NAMALWA (cell line): ENCODE data around the gene TBC1D24.

Experiments
- DNase-seq: peaks from one replicate; pipeline ENCODE4 v3.0.0-alpha.2; 2015; ENCODE audit warnings: low spot score

Gene TBC1D24

GRCh38 chr16:2482708-2483534, 8.0 kb downstream of the TBC1D24 start:
- DNase-seq: no peak

- DNase-seq: no peak
These were observed 9.3 kb downstream of the TBC1D24 start for GRCh38 chr16:2483939-2484897.

- no peak for DNase-seq
These were observed 10.1 kb downstream of the TBC1D24 start for GRCh38 chr16:2484898-2485508.

- no peak for DNase-seq
These were observed 11.0 kb downstream of the TBC1D24 start for GRCh38 chr16:2485811-2486507.

GRCh38 chr16:2486645-2487516, 12.0 kb downstream of the TBC1D24 start:
- peak; percentile 44 for DNase-seq

GRCh38 chr16:2487517-2487842, 12.6 kb downstream of the TBC1D24 start:
- DNase-seq: no peak

- DNase-seq: no peak
These were observed 13.1 kb downstream of the TBC1D24 start for GRCh38 chr16:2487903-2488531.

GRCh38 chr16:2489581-2489980, 14.7 kb downstream of the TBC1D24 start:
- DNase-seq: no peak

- no peak for DNase-seq
These were observed 15.5 kb downstream of the TBC1D24 start for GRCh38 chr16:2490190-2491105.

GRCh38 chr16:2492292-2492691, 17.4 kb downstream of the TBC1D24 start:
- DNase-seq: no peak

GRCh38 chr16:2493605-2494004, 18.7 kb downstream of the TBC1D24 start:
- DNase-seq: no peak

- DNase-seq: no peak
These were observed 19.7 kb downstream of the TBC1D24 start for GRCh38 chr16:2494616-2495015.

- DNase-seq: no peak
These were observed 20.1 kb downstream of the TBC1D24 start for GRCh38 chr16:2495041-2495440.

GRCh38 chr16:2496223-2497115, 21.5 kb downstream of the TBC1D24 start:
- DNase-seq: no peak

- no peak for DNase-seq
These were observed 22.2 kb downstream of the TBC1D24 start for GRCh38 chr16:2497116-2497630.

GRCh38 chr16:2497695-2498484, 23.0 kb downstream of the TBC1D24 start:
- no peak for DNase-seq

- DNase-seq: no peak
These were observed 23.8 kb downstream of the TBC1D24 start for GRCh38 chr16:2498531-2499253.
